ENCODE measurements around the gene SPOP.

SPOP gene

GRCh38 chr17:49631496-49631895 is 46.4 kb downstream of the SPOP start:
- DNase-seq (ENCODE audit: low read depth): no peak
- no peak overlapping the region for H3K4me3 ChIP-seq (ENCODE audit: low read depth, low read length)
- TF ChIP-seq CTCF (conservative IDR thresholded peaks at IDR 0.05; ENCODE audit: low read depth, low read length): no peak

GRCh38 chr17:49630113-49630900 is 47.6 kb downstream of the SPOP start:
- TF ChIP-seq CTCF (conservative IDR thresholded peaks at IDR 0.05; ENCODE audit: low read depth, low read length): no peak
- no peak for DNase-seq (ENCODE audit: low read depth)
- no peak overlapping the region for H3K4me3 ChIP-seq (ENCODE audit: low read depth, low read length)

- TF ChIP-seq CTCF (conservative IDR thresholded peaks at IDR 0.05; ENCODE audit: low read depth, low read length): no peak
- H3K4me3 ChIP-seq (ENCODE audit: low read depth, low read length): no peak overlapping the region
- peak; percentile 37 for DNase-seq (ENCODE audit: low read depth)
Observed at GRCh38 chr17:49629447-49629846, 48.5 kb downstream of the SPOP start.

- no peak for TF ChIP-seq CTCF (conservative IDR thresholded peaks at IDR 0.05; ENCODE audit: low read depth, low read length)
- no peak overlapping the region for H3K4me3 ChIP-seq (ENCODE audit: low read depth, low read length)
- peak; percentile 43 for DNase-seq (ENCODE audit: low read depth)
Observed at GRCh38 chr17:49624896-49625295, 53.0 kb downstream of the SPOP start.

DNA sequence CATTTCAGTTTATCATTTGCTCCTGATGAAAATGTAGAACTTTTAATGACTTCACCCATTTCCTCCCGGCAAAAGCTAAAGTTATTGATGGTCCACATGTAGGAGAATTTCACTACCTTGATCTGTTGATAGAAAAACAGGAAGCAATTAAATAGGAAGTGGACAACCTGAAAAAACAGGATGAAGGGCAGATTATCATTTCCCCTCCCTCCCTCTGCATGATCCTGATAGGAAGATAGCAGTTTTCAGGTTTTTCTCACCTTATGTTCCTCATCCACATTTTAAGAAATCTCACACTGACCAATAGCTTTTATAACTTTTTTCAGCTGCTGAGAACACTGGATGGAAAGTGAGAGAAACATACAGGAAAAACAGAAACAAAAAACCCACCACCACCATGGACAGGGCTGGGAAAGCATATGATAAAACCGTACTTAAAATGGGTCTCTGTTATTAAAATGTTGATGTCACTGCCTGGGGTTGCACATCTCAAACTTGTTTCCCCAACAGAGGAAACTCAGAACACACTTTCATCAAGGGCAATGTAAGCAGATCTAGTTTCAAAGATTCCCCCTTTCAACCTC is 55.9 kb downstream of the SPOP start:
- no peak for TF ChIP-seq CTCF (conservative IDR thresholded peaks at IDR 0.05; ENCODE audit: low read depth, low read length)
- no peak for DNase-seq (ENCODE audit: low read depth)
- H3K4me3 ChIP-seq (ENCODE audit: low read depth, low read length): no peak overlapping the region

DNA sequence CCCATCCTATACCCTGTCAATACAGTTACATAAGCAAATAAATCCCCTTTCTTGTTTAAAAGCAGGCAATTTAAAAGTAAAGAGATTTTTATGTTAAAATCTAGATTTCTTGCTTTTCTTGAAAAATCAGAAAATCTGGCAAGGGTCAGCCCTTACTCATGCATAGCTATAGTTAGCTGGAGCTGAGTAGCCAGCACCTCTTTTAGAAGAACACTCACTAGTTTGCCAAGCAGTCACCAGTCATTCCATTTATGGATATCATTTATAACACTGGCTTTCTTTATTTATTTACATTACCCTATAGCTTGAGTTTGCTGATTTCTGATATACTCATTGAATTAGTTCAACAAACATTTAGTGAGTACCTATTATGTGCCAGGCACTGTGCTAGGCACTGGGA is 56.5 kb downstream of the SPOP start:
- H3K4me3 ChIP-seq (ENCODE audit: low read depth, low read length): no peak overlapping the region
- TF ChIP-seq CTCF (conservative IDR thresholded peaks at IDR 0.05; ENCODE audit: low read depth, low read length): no peak
- DNase-seq (ENCODE audit: low read depth): no peak

All from choroid plexus epithelial cell (primary cell).